Measurements from ENCODE around the gene COL23A1.

- TF ChIP-seq CTCF (IDR thresholded peaks at IDR 0.05; ENCODE audit: low read length) (no peak), EZH2 (optimal IDR thresholded peaks at IDR 0.05; ENCODE audit: low read depth, low read length) (no peak), EZH2phosphoT487 (IDR thresholded peaks at IDR 0.05; ENCODE audit: low read length) (no peak)
Measured at GRCh38 chr5:178293815-178294214, 296.4 kb downstream of the COL23A1 start.

Measured in MM.1S (cell line).